Measurements from ENCODE around the gene ENKUR. TPM values are rescaled to one million over a fixed set of nuclear protein-coding genes. Genes with fewer than 3 reads are reported as not detected.

Gene ENKUR
- total RNA-seq, 1 donor = not detected

GRCh38 chr10:24962995-24963394, 53.0 kb downstream of the ENKUR start:
- Histone ChIP-seq H3K27me3 (ENCODE audit: insufficient read depth, low read length) (no peaks in the 10 kb centered on the region), H3K27ac (ENCODE audit: low read depth, low read length) (no peak overlapping the region), H2AFZ (ENCODE audit: low read length) (no peak overlapping the region), H3K4me2 (ENCODE audit: insufficient read depth, low read length) (no peak overlapping the region), H3K4me3 (ENCODE audit: insufficient read depth, low read length) (no peak overlapping the region), H3K4me1 (ENCODE audit: insufficient read depth, low read length) (peaks cover 14% of the 10 kb centered on the region), H3K36me3 (ENCODE audit: insufficient read depth, low read length) (no peaks in the 10 kb centered on the region), H3K9me3 (ENCODE audit: low read depth, low read length) (no peaks in the 10 kb centered on the region), H3K79me2 (ENCODE audit: insufficient read depth, low read length) (no peaks in the 10 kb centered on the region), H4K20me1 (ENCODE audit: insufficient read depth, low read length) (no peaks in the 10 kb centered on the region)
- TF ChIP-seq, protein P1, sequence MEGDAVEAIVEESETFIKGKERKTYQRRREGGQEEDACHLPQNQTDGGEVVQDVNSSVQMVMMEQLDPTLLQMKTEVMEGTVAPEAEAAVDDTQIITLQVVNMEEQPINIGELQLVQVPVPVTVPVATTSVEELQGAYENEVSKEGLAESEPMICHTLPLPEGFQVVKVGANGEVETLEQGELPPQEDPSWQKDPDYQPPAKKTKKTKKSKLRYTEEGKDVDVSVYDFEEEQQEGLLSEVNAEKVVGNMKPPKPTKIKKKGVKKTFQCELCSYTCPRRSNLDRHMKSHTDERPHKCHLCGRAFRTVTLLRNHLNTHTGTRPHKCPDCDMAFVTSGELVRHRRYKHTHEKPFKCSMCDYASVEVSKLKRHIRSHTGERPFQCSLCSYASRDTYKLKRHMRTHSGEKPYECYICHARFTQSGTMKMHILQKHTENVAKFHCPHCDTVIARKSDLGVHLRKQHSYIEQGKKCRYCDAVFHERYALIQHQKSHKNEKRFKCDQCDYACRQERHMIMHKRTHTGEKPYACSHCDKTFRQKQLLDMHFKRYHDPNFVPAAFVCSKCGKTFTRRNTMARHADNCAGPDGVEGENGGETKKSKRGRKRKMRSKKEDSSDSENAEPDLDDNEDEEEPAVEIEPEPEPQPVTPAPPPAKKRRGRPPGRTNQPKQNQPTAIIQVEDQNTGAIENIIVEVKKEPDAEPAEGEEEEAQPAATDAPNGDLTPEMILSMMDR (IDR thresholded peaks at IDR 0.05; ENCODE audit: extremely low read depth, low read depth, low read length) = no peak
- DNase-seq (ENCODE audit: insufficient read length, low spot score, missing footprints) = no peak

GRCh38 chr10:24961582-24961981, 54.4 kb downstream of the ENKUR start:
- Histone ChIP-seq H3K27me3 (ENCODE audit: insufficient read depth, low read length) (no peaks in the 10 kb centered on the region), H3K4me3 (ENCODE audit: insufficient read depth, low read length) (no peak overlapping the region), H3K4me1 (ENCODE audit: insufficient read depth, low read length) (peaks cover 28% of the 10 kb centered on the region), H3K36me3 (ENCODE audit: insufficient read depth, low read length) (no peaks in the 10 kb centered on the region), H3K4me2 (ENCODE audit: insufficient read depth, low read length) (no peak overlapping the region), H3K9me3 (ENCODE audit: low read depth, low read length) (no peaks in the 10 kb centered on the region), H4K20me1 (ENCODE audit: insufficient read depth, low read length) (no peaks in the 10 kb centered on the region), H2AFZ (ENCODE audit: low read length) (no peak overlapping the region), H3K27ac (ENCODE audit: low read depth, low read length) (no peak overlapping the region), H3K79me2 (ENCODE audit: insufficient read depth, low read length) (no peaks in the 10 kb centered on the region)
- TF ChIP-seq, protein P1 (IDR thresholded peaks at IDR 0.05; ENCODE audit: extremely low read depth, low read depth, low read length) = no peak
- no peak for DNase-seq (ENCODE audit: insufficient read length, low spot score, missing footprints)

- peak overlapping the region; percentile 67 for H2AFZ ChIP-seq (ENCODE audit: low read length)
- H3K27me3 ChIP-seq (ENCODE audit: insufficient read depth, low read length) = no peaks in the 10 kb centered on the region
- no peak for DNase-seq (ENCODE audit: insufficient read length, low spot score, missing footprints)
- H3K79me2 ChIP-seq (ENCODE audit: insufficient read depth, low read length) = no peaks in the 10 kb centered on the region
- peak overlapping the region; percentile 65 for H3K4me2 ChIP-seq (ENCODE audit: insufficient read depth, low read length)
- H3K4me3 ChIP-seq (ENCODE audit: insufficient read depth, low read length) = no peak overlapping the region
- H3K9me3 ChIP-seq (ENCODE audit: low read depth, low read length) = no peaks in the 10 kb centered on the region
- TF ChIP-seq, protein P1 (IDR thresholded peaks at IDR 0.05; ENCODE audit: extremely low read depth, low read depth, low read length) = no peak
- no peaks in the 10 kb centered on the region for H4K20me1 ChIP-seq (ENCODE audit: insufficient read depth, low read length)
- H3K4me1 ChIP-seq (ENCODE audit: insufficient read depth, low read length) = peaks cover 28% of the 10 kb centered on the region
- peak overlapping the region; percentile 95 for H3K27ac ChIP-seq (ENCODE audit: low read depth, low read length)
- H3K36me3 ChIP-seq (ENCODE audit: insufficient read depth, low read length) = no peaks in the 10 kb centered on the region
Observed at GRCh38 chr10:24959382-24959730, 56.6 kb downstream of the ENKUR start.

DNA sequence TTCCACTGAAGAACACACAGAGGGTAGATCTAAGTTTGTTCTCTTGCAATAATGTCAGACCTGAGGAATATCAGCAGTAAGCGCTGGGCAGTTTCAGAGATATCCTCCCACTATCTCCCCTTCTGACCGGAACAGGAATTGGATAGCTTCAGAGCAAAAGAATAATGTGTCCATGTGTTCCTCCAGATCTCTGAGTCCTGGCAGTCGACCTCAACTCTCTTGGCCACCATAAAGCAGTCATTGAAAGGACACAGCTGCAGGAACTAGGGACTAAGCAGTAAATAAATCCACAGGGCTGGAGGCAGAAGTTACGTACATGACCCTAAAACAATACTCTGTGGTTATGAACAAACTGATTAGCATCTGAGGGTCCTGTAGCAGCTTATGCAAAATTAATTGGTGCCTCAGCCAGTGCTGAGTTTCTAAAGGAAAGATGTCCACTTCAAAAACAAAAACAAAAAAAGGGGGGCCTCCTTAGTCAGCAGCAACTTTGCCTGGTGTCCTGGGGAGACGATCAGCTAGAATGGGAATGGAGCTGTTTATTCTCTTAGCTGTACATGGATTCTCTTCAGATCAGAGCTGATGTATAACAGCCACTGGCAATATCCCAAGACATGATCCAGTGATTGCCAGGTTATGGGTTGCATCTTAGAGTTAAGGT, 57.1 kb downstream of the ENKUR start:
- Histone ChIP-seq H3K4me3 (ENCODE audit: insufficient read depth, low read length) (peak overlapping the region; percentile 28), H3K79me2 (ENCODE audit: insufficient read depth, low read length) (no peaks in the 10 kb centered on the region), H3K4me1 (ENCODE audit: insufficient read depth, low read length) (peaks cover 28% of the 10 kb centered on the region), H2AFZ (ENCODE audit: low read length) (peak overlapping the region; percentile 67), H3K27me3 (ENCODE audit: insufficient read depth, low read length) (no peaks in the 10 kb centered on the region), H3K27ac (ENCODE audit: low read depth, low read length) (peak overlapping the region; percentile 95), H3K9me3 (ENCODE audit: low read depth, low read length) (no peaks in the 10 kb centered on the region), H4K20me1 (ENCODE audit: insufficient read depth, low read length) (no peaks in the 10 kb centered on the region), H3K36me3 (ENCODE audit: insufficient read depth, low read length) (no peaks in the 10 kb centered on the region), H3K4me2 (ENCODE audit: insufficient read depth, low read length) (peak overlapping the region; percentile 65)
- TF ChIP-seq, protein P1 (IDR thresholded peaks at IDR 0.05; ENCODE audit: extremely low read depth, low read depth, low read length) = no peak
- DNase-seq (ENCODE audit: insufficient read length, low spot score, missing footprints) = peak; percentile 81
